ENCODE measurements around the gene EML5. TPM values are rescaled to one million over a fixed set of nuclear protein-coding genes. Genes with fewer than 3 reads are reported as not detected.
"Not testable (repeated sequence)": the region's sequence is repeated elsewhere in the genome, so short reads cannot be mapped to it uniquely, and the experiment has no call there.

EML5 gene
- total RNA-seq, 1 donor from 2014 or later = 1.4 TPM

GRCh38 chr14:88802596-88802995 is 9.8 kb upstream of the EML5 start:
- no peak for ATAC-seq

GRCh38 chr14:88799522-88799921 is 6.8 kb upstream of the EML5 start:
- no peak for ATAC-seq

GRCh38 chr14:88798156-88798555 is 5.4 kb upstream of the EML5 start:
- ATAC-seq = no peak

- no peak for ATAC-seq
Observed at GRCh38 chr14:88793259-88793625, 489 bp upstream of the EML5 start.

- ATAC-seq = peak; percentile 30
Observed at GRCh38 chr14:88791629-88792472, 902 bp downstream of the EML5 start.

GRCh38 chr14:88791252-88791621 is 1.5 kb downstream of the EML5 start:
- ATAC-seq = no peak

GRCh38 chr14:88790501-88791251 is 2.1 kb downstream of the EML5 start:
- ATAC-seq = no peak

GRCh38 chr14:88789573-88789972 is 3.2 kb downstream of the EML5 start:
- ATAC-seq = not testable (repeated sequence)

- no peak for ATAC-seq
Observed at GRCh38 chr14:88786715-88787114, 6.0 kb downstream of the EML5 start.

- no peak for ATAC-seq
Observed at GRCh38 chr14:88785911-88786310, 6.8 kb downstream of the EML5 start.

- peak; percentile 98 for ATAC-seq
Observed at GRCh38 chr14:88775532-88775931, 17.2 kb downstream of the EML5 start.

GRCh38 chr14:88770736-88771135 is 22.0 kb downstream of the EML5 start:
- no peak for ATAC-seq

- peak; percentile 37 for ATAC-seq
Observed at GRCh38 chr14:88765130-88765529, 27.6 kb downstream of the EML5 start.

GRCh38 chr14:88753873-88754272 is 38.9 kb downstream of the EML5 start:
- ATAC-seq = no peak

- no peak for ATAC-seq
Observed at GRCh38 chr14:88750945-88751344, 41.8 kb downstream of the EML5 start.

GRCh38 chr14:88750413-88750812 is 42.3 kb downstream of the EML5 start:
- no peak for ATAC-seq

GRCh38 chr14:88749139-88749538 is 43.6 kb downstream of the EML5 start:
- peak; percentile 75 for ATAC-seq

GRCh38 chr14:88748288-88748687 is 44.5 kb downstream of the EML5 start:
- peak; percentile 59 for ATAC-seq

GRCh38 chr14:88746052-88746451 is 46.7 kb downstream of the EML5 start:
- ATAC-seq = no peak

- ATAC-seq = no peak
Observed at GRCh38 chr14:88737245-88737644, 55.5 kb downstream of the EML5 start.

GRCh38 chr14:88733121-88733520 is 59.6 kb downstream of the EML5 start:
- ATAC-seq = no peak

- no peak for ATAC-seq
Observed at GRCh38 chr14:88729159-88729558, 63.6 kb downstream of the EML5 start.

GRCh38 chr14:88727057-88727456 is 65.7 kb downstream of the EML5 start:
- ATAC-seq = no peak

- ATAC-seq = no peak
Observed at GRCh38 chr14:88710709-88711108, 82.0 kb downstream of the EML5 start.

Measured in esophagus mucosa (tissue), 1 donor.